Fibroblast of lung (primary cell): ENCODE data around the gene PCDHAC2.

Experiments used
- CTCF ChIP-seq, 2 donors: IDR thresholded peaks in 1 of 2; conservative IDR thresholded peaks in 1 of 2; 1 replicate in 1 of 2; 2 replicates in 1 of 2; pipeline ENCODE4 v1.5.1; 2011 to 2012; ENCODE audit warnings: low read length in 2 of 2, control low read depth in 1 of 2, inconsistent platforms in 1 of 2, low read depth in 1 of 2, mild to moderate bottlenecking in 1 of 2
- EZH2 ChIP-seq: IDR thresholded peaks from 2 replicates; pipeline ENCODE4 v1.5.1; 2012; ENCODE audit warnings: low read length, control low read depth, mild to moderate bottlenecking; ENCODE audit errors: missing control alignments

GRCh38 chr5:140988100-140988499, 21.8 kb downstream of the PCDHAC2 start:
- TF ChIP-seq CTCF (conservative IDR thresholded peaks at IDR 0.05 in 1 of 2, IDR thresholded peaks at IDR 0.05 in 1 of 2; ENCODE audit: low read depth in 1 of 2, low read length in 2 of 2) (no peak), EZH2 (no peak)
